Stimulated activated CD8-positive, alpha-beta memory T cell treated with anti-CD3 and anti-CD28 coated beads, Interleukin-15, amount 100 ng/mL, for 4 hours (primary cell): ENCODE results near the gene SELENOF.
"Not testable (repeated sequence)": the region's sequence is repeated elsewhere in the genome, so short reads cannot be mapped to it uniquely, and the experiment has no call there.

ENCODE experiments used
- DNase-seq, 2 donors: peaks; one replicate each; pipeline ENCODE4 v3.0.0-alpha.2; 2020; ENCODE audit warnings: low read depth in 2 of 2

SELENOF gene

DNA sequence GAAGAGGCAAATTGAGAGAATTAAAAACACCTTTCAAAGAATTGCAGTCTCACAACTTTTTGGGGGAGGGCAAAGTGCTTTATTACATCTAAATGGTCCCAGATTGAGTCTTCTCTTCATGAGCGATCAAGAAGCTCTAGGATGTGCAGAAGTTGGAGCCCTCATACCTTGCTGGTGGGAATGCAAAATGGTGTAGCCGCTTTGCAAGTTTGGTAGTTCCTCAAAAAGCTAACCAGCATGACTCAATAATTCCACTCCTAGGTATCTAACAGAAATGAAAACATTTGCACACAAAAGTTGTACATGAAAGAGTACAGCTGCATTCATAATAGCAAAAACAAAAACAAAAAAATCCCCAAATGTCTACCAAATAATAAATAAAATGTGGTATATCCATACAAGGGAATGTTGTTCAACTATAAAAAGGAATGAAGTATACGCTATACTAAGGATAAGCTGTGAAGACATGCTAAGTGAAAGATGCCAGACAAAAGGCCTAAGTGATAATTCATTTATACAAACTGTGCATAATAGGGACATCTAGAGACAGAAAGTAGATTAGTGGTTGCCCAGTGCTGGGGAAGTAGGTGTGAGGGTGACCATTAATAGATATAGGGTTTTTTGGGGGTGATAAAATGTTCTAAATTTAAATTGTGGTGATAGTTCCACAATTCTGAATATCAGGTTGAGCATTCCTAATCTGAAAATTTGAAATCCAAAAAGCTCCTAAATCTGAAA lies 55.2 kb downstream of the SELENOF start:
- DNase-seq = no peak

DNA sequence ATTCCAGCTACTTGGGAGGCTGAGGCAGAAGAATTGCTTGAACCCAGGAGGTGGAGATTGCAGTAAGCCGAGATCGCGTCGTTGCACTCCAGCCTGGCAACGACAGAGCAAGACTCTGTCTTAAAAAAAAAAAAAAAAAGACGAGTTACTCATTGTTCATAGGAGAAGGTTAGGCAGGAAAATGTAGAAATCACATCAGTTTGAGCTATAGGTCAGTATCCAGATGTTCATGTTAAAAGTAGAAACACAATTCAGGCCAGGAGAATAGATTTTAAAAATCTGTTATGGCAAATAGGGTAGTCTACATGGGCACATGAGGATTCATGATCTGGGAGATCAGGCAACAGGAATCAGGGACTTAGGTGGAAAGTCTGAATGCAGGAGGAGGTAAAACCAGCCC lies 57.7 kb downstream of the SELENOF start:
- no peak for DNase-seq

DNA sequence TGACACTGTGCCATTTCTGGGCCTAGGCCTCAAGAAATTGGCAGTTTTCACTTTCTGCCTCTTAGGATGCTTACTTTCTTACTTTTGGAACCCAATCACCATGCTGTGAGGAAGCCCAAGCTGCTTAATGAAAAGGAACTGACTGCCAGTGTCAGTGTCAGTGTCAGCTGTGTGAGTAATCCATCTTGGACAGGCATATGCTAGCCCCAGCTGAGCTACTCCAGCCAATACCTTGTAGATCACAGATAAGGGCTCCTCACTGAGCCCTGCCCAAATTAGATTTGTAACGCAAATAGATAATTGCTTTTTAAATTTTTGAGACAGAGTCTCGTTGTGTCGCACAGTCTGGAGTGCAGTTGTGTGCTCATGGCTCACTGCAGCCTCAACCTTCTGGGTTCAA lies 59.6 kb downstream of the SELENOF start:
- no peak for DNase-seq

DNA sequence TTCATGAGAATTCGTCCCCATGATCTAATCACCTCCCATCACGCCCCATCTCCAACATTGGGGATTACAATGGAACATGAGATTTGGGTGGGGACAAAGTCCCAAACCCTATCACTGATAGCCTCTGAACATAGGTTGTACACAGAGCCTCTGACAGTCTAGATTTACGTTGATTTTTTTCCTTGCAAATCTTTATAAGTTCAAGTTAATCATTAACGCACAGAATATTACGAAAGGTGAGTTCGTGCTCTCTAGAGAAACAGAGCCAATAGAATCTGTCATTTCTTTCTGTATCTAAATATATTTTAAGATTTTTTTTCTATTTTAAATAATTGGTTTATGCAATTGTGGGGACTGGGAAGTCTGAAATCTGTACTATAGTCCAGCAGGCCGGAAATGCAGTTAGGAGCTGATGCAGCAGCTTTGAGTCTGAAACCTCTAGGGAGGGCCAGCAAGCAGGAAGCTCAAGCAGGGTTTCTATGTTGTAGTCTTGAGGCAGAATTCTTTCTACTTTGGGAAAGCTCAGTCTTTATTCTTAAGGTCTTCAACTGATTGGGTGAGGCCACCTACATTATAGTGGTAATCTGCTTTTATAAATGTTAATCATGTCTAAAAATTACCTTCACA lies 61.0 kb downstream of the SELENOF start:
- DNase-seq = no peak

DNA sequence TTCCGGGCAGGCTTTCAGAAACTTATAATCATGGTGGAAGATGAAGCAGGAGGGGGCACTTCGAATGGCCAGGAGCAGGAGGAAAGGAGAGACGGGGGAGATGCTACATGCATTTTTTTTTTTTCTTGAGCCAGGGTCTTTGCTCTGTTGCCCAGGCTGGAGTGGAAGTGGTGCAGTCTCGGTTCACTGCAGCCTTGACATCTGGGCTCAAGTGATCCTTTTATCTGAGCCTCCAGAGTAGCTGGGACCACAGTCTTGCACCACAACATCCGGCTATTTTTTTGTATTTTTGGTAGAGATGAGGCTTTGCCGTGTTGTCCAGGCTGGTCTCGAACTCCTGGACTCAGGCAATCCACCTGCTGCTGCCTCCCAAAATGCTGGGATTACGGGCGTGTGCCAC lies 61.6 kb downstream of the SELENOF start:
- DNase-seq = no peak

DNA sequence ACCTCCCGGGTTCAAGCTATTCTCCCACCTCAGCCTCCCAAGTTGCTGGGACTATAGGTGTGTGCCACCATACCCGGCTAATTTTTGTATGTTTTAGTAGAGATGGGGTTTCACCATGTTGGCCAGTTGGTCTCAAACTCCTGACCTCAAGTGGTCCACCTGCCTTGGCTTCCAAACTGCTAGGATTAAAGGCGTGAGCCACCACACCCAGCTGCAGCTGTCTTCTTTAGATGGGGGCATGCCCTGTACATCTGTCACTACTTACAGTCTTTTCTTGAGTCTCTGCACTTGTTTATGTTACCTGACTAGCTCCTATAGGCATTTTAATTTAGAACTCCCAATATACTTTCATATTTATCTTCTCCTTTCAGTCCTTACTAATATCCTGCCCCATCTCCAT lies 64.2 kb downstream of the SELENOF start:
- no peak for DNase-seq

DNA sequence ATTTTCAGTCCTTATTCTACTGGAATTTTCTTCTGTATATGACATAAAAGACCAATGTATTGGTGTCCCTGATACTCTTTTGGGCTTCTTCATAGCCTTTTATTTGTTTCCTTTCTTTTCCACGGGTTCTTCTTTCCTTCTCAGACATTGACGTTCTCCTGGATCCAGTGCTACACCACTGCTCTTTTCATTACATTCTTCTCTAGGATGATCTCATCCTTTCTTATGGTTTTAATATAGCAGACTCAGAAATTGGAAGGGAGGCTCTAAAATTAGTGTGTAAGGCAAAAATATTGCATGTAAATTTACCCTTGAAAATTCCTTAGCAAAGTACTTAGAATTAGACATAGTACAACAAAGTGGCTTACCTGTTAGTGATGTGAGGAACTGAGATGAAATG lies 65.3 kb downstream of the SELENOF start:
- no peak for DNase-seq

DNA sequence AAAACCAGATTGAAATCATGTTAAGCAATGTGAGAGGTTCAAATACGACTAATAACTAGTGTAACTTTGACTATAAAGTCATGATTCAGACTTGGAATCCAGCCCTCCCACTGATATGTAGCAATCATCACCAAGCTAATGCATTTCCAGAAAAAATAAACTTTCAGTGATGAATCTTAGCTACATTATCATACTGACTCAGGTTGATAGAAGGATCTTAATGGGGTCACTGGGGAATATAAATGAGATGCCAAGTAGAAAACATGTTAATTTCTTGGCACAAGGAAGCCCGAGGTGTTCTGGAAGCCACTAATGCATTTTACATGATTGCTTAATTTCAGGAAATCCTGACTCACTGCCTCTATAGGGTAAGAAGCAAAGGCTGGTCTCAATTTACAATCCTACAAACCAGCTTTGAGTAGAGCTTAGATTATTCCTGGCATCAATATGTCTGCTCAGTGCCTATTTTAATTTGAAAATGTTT lies 67.7 kb downstream of the SELENOF start:
- DNase-seq = no peak

DNA sequence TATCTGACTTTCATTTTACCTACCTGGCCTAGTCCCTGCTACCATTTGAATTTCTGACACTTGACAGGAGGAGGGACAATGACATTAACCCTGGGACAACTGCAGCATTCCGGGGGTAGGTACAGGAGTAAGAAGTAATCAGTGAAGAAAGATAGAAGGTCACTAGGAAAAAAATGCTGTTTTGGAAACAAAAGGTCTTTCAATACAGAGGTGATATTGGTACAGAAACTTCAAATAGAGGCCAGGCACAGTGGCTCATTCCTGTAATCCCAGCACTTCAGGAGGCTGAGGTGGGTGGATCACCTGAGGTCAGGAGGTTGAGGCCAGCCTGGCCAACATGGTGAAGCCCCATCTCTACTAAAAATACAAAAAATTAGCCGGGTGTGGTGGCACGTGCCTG lies 68.4 kb downstream of the SELENOF start:
- no peak for DNase-seq

DNA sequence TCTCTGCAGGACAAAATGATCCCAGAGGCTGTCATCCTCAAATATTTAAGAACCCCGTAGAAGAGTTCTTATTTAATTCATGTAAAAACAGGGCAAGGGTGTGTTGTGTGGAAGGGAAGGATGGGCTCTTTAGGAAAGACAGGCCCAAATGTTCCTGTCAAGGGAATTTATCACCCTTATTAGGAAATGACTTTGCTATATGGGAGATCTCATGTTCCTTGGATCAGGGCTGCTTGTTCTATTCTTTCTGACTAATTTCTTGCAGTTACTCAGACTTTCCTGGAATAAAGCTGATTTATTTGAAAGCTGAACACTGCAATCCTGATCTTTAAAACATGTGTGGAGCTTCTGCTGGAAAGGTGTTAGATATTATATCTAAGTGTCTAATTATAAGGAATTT lies 72.8 kb downstream of the SELENOF start:
- no peak for DNase-seq

DNA sequence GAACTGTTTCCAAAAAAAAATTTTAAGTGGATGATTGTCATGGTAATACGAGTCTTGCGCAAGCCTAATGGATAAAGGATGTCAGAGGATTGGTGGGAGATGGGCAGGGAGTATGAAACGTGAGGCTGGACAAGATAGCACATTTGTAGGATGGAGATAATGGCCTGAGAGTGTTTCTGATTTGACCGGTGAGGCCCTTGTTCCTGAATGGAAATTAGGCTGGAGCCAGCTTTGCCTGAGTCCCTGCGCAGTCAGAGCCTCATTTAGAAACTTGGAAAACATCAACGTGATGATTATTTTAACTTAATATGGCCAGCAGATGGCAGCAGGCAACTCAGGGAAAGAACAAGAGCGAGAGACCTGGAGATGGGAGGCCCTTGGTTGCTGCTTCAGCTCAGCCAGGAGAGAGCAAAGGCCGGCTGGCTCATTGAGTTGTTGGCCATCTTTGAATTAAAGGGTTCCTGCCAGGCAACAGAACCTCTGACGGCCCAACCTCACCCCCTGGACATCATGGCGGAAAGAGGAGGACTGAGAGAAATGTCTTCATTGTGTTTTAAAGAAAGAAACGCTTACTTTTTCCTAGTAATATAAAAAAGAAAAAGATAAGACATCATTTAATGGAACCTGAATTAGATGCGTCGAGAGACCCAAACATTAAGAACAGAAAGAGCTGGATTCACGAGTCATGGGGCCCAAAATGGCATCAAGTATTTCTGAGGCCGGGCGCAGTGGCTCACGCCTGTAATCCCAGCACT lies 80.3 kb downstream of the SELENOF start:
- peak; percentile 4 to 5 for DNase-seq

DNA sequence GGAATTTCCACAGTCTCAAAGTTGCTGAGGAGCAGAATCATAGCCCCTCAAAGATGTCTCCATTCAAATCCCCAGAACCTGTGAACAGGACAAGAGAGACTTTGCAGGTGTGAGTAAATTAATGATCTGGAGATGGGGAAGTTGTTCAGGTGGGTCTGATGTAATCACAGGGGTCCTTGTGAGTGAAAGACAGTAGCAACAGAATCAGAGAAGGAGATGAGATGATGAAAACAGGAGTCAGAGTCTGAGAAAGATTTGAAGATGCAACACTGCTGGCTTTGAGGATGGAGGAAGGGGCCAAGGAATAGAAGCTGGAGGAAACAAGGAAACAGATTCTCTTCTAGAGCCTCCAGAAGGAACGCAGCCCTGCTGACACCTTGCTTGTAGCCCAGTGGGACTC lies 81.5 kb downstream of the SELENOF start:
- DNase-seq = no peak

DNA sequence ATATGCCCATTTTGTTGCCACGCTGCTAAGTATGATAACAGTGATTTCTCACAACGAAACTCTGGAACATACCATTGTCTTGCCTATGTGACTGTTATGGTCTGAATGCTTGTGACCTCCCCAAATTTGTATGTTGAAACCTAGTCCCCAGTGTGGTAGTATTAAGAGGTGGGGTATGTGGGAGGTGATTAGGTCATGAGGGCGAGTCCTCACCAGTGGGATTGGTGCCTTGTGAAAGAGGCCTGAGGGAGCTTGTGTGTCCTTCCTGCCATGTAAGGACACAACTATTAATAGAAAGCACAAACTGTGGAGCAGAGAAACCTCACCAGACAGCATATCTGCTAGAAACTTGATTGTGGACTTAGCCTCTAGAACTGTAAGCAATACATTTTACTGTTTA lies 84.6 kb downstream of the SELENOF start:
- no peak for DNase-seq

DNA sequence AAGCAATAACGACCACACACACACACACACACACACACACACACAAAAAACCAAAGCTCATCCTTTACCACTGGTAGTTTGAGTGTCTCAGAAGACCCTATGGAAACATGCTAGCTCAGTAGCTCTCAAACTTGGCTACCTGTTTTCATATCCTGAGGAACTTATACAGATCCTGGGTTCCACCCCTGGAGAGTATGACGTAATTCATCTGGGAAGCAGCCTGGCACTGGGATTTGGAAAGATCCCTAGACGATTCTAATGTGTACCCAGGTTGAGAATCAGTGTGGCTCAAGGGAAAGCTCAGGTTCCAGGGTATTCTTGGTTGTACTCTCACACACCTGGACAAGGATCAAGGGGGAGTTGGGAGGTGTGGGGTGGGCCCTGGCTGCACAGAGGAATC lies 85.9 kb downstream of the SELENOF start:
- DNase-seq = no peak

DNA sequence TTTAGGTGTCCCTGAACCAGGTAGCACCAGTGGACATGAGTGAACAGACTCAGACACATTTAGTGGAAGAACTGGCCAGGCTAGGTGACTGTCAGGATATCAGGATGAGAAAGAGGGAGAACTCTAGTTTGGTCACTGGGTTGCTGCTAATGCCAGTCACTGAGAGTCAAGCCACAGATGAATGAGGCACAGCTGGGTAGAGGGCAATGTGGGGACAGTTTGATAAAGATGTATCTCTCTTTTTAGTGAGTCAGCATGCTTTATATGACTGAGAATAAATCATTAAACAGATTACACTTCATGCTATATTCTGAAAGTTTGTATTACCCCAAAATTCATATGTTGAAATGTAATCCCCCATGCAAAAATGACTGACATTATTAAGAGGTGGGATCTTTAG lies 87.1 kb downstream of the SELENOF start:
- DNase-seq = no peak

DNA sequence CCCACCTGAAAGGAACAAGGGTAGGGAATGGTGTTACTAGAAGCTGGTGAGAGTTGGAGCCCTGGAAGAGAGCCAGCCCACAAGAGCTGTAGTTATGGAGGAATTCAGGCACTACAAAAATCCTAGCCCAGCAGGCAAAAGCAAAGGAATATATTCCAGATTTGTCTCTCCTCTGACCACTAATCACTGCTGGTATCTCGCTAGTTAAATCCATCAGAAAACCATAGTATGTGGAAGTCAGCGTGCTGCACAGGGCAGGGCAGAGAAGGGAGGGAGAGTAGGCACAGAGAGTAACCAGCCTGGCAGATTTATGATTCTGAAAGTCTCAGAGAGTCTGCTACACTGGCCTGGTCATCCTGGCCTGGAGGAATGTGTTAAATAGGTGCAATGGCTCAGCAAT lies 88.6 kb downstream of the SELENOF start:
- DNase-seq = no peak

DNA sequence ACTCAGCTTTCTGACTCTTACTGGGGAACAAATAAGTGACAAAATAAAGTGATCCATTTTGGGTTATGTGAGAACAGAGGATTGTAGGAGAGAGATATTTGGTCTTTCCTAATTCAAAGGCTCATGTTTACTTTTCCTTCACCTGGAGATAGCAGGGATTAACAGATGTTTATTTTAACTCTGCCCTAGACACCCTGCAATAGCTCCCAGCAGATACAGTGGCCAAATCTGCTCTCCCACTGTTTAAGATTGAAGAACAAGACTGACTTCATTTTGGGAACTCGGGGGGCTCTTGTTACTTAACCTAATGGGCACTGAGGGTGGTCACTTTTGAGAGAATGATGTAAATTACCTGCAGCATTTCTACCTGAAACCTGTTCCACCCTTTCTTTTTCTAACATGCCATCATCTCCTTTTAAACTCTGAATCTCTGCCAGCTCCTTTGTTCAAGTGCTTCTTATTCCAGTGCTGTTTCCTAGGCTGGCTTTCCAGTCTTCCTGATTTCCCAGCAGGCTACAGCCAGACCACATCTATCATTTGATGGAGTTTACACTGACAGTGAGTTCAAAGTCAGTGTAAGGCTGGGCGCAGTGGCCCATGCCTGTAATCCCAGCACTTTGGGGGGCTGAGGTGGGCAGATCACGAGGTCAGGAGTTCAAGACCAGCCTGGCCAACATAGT lies 90.0 kb downstream of the SELENOF start:
- DNase-seq = no peak

DNA sequence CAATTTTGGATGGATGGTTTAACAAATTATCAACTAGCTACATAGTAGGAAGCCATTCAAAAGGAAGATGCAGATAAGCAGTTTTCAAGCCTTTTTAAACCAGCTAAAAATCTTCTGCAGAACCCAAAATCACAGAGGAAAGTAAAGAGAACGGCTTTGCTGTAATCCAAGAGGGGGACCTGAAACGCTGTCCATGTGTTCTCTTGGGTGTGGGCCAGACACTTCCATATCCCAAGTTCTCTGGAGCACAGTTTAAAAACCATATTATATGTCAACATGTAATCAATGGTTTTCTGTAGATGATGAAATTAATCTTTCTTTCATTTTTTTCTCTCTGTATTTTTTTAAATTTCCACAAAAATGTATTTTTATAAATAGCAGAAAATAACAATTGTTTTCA lies 90.5 kb downstream of the SELENOF start:
- no peak for DNase-seq

DNA sequence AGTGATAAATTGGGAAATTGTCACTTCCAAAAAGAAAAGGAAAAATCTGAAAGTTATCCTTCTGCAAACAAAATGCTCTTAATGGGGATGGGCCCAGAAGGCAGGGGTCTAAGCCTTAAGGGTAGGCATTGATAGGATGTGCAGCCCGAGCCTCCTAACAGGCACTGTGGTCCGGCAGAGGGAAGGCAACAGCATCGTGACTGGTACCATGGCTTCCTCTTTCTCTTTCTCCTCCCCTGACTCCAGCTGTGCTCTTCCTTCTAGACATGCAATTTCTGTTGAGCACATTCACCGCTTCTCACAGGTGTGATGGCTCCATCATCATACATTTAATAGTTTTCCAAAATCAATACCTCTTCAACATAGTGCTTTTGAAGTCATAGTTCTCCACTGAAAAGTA lies 91.5 kb downstream of the SELENOF start:
- DNase-seq = no peak

DNA sequence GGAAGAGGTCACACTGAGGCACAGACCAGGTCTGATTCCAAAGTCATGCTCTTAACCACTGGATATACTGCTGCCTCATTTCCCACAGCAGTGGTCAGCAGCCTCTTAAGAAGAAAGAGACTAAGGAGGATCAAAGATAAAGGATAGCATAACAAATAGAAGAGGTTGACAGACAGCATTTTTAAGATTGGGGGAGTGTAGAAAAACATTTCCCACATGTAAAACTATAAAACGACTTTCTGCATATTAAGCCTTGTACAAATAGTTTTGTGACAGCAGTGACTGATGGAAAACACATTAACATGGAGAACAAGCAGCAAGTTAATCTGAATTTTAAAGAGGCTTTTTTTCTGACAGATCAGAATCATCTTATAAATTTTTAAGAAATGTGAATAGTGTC lies 92.0 kb downstream of the SELENOF start:
- DNase-seq = no peak

DNA sequence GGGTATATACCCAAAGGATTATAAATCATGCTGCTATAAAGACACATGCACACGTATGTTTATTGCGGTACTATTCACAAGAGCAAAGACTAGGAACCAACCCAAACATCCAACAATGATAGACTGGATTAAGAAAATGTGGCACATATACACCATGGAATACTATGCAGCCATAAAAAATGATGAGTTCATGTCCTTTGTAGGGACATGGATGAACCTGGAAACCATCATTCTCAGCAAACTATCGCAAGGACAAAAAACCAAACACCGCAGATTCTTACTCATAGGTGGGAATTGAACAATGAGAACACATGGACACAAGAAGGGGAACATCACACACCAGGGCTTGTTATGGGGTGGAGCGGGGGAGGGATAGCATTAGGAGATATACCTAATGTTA lies 94.0 kb downstream of the SELENOF start:
- DNase-seq = not testable (repeated sequence)

DNA sequence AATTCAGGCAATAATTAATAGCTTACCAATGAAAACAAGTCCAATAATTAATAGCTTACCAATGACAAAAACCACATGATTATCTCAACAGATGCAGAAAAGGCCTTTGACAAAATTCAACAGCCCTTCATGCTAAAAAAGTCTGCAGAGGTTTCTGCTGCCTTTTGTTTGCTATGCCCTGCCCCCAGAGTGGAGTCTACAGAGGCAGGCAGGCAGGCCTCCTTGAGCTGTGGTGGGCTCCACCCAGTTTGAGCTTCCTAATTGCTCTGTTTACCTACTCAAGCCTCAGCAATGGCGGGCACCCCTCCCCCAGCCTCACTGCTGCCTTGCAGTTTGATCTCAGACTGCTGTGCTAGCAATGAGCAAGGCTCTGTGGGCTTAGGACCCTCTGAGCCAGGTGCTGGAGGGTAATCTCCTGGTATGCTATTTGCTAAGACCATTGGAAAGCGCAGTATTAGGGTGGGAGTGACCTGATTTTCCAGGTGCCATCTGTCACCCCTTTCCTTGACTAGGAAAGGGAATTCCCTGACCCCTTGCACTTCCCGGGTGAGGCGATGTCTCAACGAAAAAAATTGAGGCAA lies 96.6 kb downstream of the SELENOF start:
- DNase-seq = not testable (repeated sequence)
